H9 (cell line): Measurements from ENCODE around the gene CYP2J2. TPM values are rescaled to one million over a fixed set of nuclear protein-coding genes. Genes with fewer than 3 reads are reported as not detected.

ENCODE experiments used
- DNase-seq: peaks from one replicate; pipeline ENCODE4 v3.0.0-alpha.2; 2017
- H2AFZ ChIP-seq: one replicate; pipeline ENCODE4 v1.6.1; 2013; ENCODE audit warnings: mild to moderate bottlenecking, low read length, control low read depth, moderate library complexity
- H2AK5ac ChIP-seq: 2 replicates; pipeline ENCODE4 v1.6.1; 2013; ENCODE audit warnings: low read length, control low read depth, mixed read lengths; ENCODE audit not compliant: insufficient read length
- H2BK120ac ChIP-seq: one replicate; pipeline ENCODE4 v1.6.1; 2013; ENCODE audit warnings: low read depth, mild to moderate bottlenecking, low read length, control low read depth, inconsistent platforms; ENCODE audit not compliant: poor library complexity, severe bottlenecking
- H2BK12ac ChIP-seq: 2 replicates; pipeline ENCODE4 v1.6.1; 2013; ENCODE audit warnings: low read length, control low read depth, mixed read lengths, low read depth; ENCODE audit not compliant: insufficient read length
- H2BK15ac ChIP-seq: 2 replicates; pipeline ENCODE4 v1.6.1; 2013; ENCODE audit warnings: low read depth, low read length, control low read depth
- H2BK20ac ChIP-seq: one replicate; pipeline ENCODE4 v1.6.1; 2013; ENCODE audit warnings: low read depth, mild to moderate bottlenecking, low read length, control low read depth, inconsistent platforms; ENCODE audit not compliant: poor library complexity, severe bottlenecking
- H2BK5ac ChIP-seq: 2 replicates; pipeline ENCODE4 v1.6.1; 2013; ENCODE audit warnings: low read length, control low read depth, mixed read lengths; ENCODE audit not compliant: insufficient read length
- H3K14ac ChIP-seq: 2 replicates; pipeline ENCODE4 v1.6.1; 2013; ENCODE audit warnings: low read length, control low read depth; ENCODE audit not compliant: insufficient read depth
- H3K18ac ChIP-seq: 2 replicates; pipeline ENCODE4 v1.6.1; 2013; ENCODE audit warnings: low read depth, mild to moderate bottlenecking, mixed read lengths, low read length, control low read depth; ENCODE audit not compliant: insufficient read length
- H3K23ac ChIP-seq: 2 replicates; pipeline ENCODE4 v1.6.1; 2013; ENCODE audit warnings: low read length, control low read depth, mixed read lengths, low read depth; ENCODE audit not compliant: insufficient read length
- H3K23me2 ChIP-seq: 2 replicates; pipeline ENCODE4 v1.6.1; 2013; ENCODE audit warnings: low read depth, mild to moderate bottlenecking, mixed read lengths, low read length, control low read depth; ENCODE audit not compliant: insufficient read length, poor library complexity, severe bottlenecking
- H3K27ac ChIP-seq: 2 replicates; pipeline ENCODE4 v1.5.1; 2013; ENCODE audit warnings: low read length, control low read depth, mixed read lengths, low read depth; ENCODE audit not compliant: insufficient read length
- H3K27me3 ChIP-seq: 2 replicates; pipeline ENCODE4 v1.6.1; 2013; ENCODE audit warnings: low read length, control low read depth, inconsistent platforms; ENCODE audit not compliant: insufficient read depth
- H3K4ac ChIP-seq: 2 replicates; pipeline ENCODE4 v1.6.1; 2013; ENCODE audit warnings: low read depth, mild to moderate bottlenecking, control low read depth, inconsistent platforms, low read length, moderate library complexity
- H3K4me1 ChIP-seq: 2 replicates; pipeline ENCODE4 v1.6.1; 2013; ENCODE audit warnings: low read length, control low read depth, inconsistent platforms; ENCODE audit not compliant: insufficient read depth
- H3K4me2 ChIP-seq: 2 replicates; pipeline ENCODE4 v1.6.1; 2013; ENCODE audit warnings: low read length, control low read depth, mixed read lengths; ENCODE audit not compliant: insufficient read length, insufficient read depth
- H3K56ac ChIP-seq: 2 replicates; pipeline ENCODE4 v1.6.1; 2013; ENCODE audit warnings: low read depth, mild to moderate bottlenecking, mixed read lengths, low read length, control low read depth; ENCODE audit not compliant: insufficient read length
- H3K79me1 ChIP-seq: 2 replicates; pipeline ENCODE4 v1.6.1; 2013; ENCODE audit warnings: low read depth, mild to moderate bottlenecking, moderate library complexity, low read length, control low read depth, inconsistent platforms; ENCODE audit not compliant: insufficient read depth, poor library complexity, severe bottlenecking
- H3K79me2 ChIP-seq: 2 replicates; pipeline ENCODE4 v1.6.1; 2013; ENCODE audit warnings: low read length, control low read depth, inconsistent platforms; ENCODE audit not compliant: insufficient read depth
- H3K9ac ChIP-seq: 2 replicates; pipeline ENCODE4 v1.6.1; 2013; ENCODE audit warnings: low read length, control low read depth, mixed read lengths; ENCODE audit not compliant: insufficient read length; ENCODE audit errors: extremely low read depth
- H3K9me3 ChIP-seq: one replicate; pipeline ENCODE4 v1.6.1; 2013; ENCODE audit warnings: low read depth, low read length, inconsistent platforms; ENCODE audit not compliant: control insufficient read depth
- H3T11ph ChIP-seq: one replicate; pipeline ENCODE4 v1.6.1; 2013; ENCODE audit warnings: mild to moderate bottlenecking, low read length, control low read depth, inconsistent platforms
- H4K20me1 ChIP-seq: one replicate; pipeline ENCODE4 v1.6.1; 2013; ENCODE audit not compliant: control insufficient read depth, insufficient read length, insufficient read depth
- H4K5ac ChIP-seq: 2 replicates; pipeline ENCODE4 v1.6.1; 2013; ENCODE audit warnings: low read depth, mild to moderate bottlenecking, mixed read lengths, low read length, control low read depth; ENCODE audit not compliant: insufficient read length
- H4K8ac ChIP-seq: replicated peaks from 2 replicates; pipeline ENCODE4 v1.6.1; 2013; ENCODE audit warnings: low read length, control low read depth, mixed read lengths, low read depth; ENCODE audit not compliant: insufficient read length
- H4K91ac ChIP-seq: 2 replicates; pipeline ENCODE4 v1.6.1; 2013; ENCODE audit warnings: low read depth, mild to moderate bottlenecking, moderate library complexity, mixed read lengths, low read length, control low read depth; ENCODE audit not compliant: insufficient read length
- H3K27ac Mint-ChIP-seq, 3 experiments: 2 replicates in 2 of 3; 3 replicates in 1 of 3; pipeline ENCODE4 v1.8.0; 2020 to 2021; ENCODE audit warnings: mixed read lengths in 3 of 3, mild to moderate bottlenecking in 1 of 3, moderate library complexity in 1 of 3
- H3K27me3 Mint-ChIP-seq: 2 replicates; pipeline ENCODE4 v1.8.0; 2021; ENCODE audit warnings: low read depth, mild to moderate bottlenecking, moderate library complexity, mixed read lengths
- H3K36me3 Mint-ChIP-seq, 3 experiments: 2 replicates in 2 of 3; 3 replicates in 1 of 3; pipeline ENCODE4 v1.8.0; 2020 to 2021; ENCODE audit warnings: low read depth in 3 of 3, mixed read lengths in 3 of 3; ENCODE audit not compliant: insufficient read depth in 1 of 3
- H3K4me1 Mint-ChIP-seq, 2 experiments: 2 replicates each; pipeline ENCODE4 v1.8.0; 2020; ENCODE audit warnings: mixed read lengths in 2 of 2
- H3K4me3 Mint-ChIP-seq, 2 experiments: 2 replicates in 1 of 2; 3 replicates in 1 of 2; pipeline ENCODE4 v1.8.0; 2020 to 2021; ENCODE audit warnings: mild to moderate bottlenecking in 2 of 2, mixed read lengths in 2 of 2, moderate library complexity in 1 of 2
- H3K9me3 Mint-ChIP-seq, 2 experiments: 2 replicates in 1 of 2; 3 replicates in 1 of 2; pipeline ENCODE4 v1.8.0; 2020; ENCODE audit warnings: mild to moderate bottlenecking in 2 of 2, mixed read lengths in 2 of 2, moderate library complexity in 1 of 2
- WGBS: extraction: QIAGEN DNeasy Blood & Tissue Kit; methylation state at CpG from one replicate; pipeline ENCODE4 v1.1.7; 2013; ENCODE audit warnings: missing lambda C conversion rate, low lambda C conversion rate, mixed read lengths; ENCODE audit not compliant: insufficient read length; ENCODE audit errors: extremely low coverage; 5-methylcytosine and 5-hydroxymethylcytosine counted together
- total RNA-seq: library from RNA; stranded (reverse); gene quantifications from 2 replicates; pipeline ENCODE4 v1.2.1, GENCODE V29; 2021
- TF ChIP-seq, protein P1 (sequence below): fragments of 200-600 bp; sonication (generic); conservative IDR thresholded peaks from 3 replicates; pipeline ENCODE4 v1.8.0; 2021; ENCODE audit warnings: antibody characterized with exemption, mild to moderate bottlenecking

The CYP2J2 gene
- total RNA-seq, 1 experiment from 2014 or later, result 0.57 TPM

DNA sequence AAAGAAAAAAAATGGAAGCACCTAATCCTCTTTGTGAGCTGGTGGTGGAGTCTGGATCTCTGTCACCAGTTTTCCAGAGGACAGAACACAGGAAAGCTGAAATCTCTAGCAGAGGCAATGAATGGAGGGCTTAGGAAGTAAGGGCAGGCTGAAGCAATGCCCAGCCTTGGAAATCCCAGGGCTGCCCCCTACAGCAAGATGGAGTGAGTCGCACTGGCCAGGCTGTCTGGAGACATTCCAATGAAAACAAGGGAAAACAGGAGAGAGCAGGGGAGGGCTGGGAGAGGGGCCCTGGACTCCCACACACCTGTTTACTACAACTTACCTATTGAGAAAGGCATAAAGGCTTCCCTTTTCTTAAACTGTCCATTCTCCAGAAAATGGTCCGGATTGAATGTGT lies 25.9 kb downstream of the CYP2J2 start:
- Histone ChIP-seq H3K27me3 (no peaks in the 10 kb centered on the region), H3K23me2 (no peaks in the 10 kb centered on the region), H2BK15ac (no peak overlapping the region), H2AK5ac (no peak overlapping the region), H3K4me2 (no peak overlapping the region), H4K20me1 (no peaks in the 10 kb centered on the region), H2BK20ac (no peak overlapping the region), H2BK120ac (no peak overlapping the region), H3K56ac (no peak overlapping the region), H2AFZ (no peak overlapping the region), H4K91ac (no peak overlapping the region), H3T11ph (no peak overlapping the region), H3K9ac (no peak overlapping the region), H2BK12ac (no peak overlapping the region), H3K79me1 (no peaks in the 10 kb centered on the region), H4K5ac (no peak overlapping the region), H2BK5ac (no peak overlapping the region), H4K8ac (no peak overlapping the region), H3K4me1 (no peaks in the 10 kb centered on the region), H3K18ac (no peak overlapping the region), H3K9me3 (no peaks in the 10 kb centered on the region), H3K27ac (no peak overlapping the region), H3K23ac (no peak overlapping the region), H3K4ac (no peak overlapping the region), H3K14ac (no peak overlapping the region), H3K79me2 (no peaks in the 10 kb centered on the region)
- TF ChIP-seq, protein P1, sequence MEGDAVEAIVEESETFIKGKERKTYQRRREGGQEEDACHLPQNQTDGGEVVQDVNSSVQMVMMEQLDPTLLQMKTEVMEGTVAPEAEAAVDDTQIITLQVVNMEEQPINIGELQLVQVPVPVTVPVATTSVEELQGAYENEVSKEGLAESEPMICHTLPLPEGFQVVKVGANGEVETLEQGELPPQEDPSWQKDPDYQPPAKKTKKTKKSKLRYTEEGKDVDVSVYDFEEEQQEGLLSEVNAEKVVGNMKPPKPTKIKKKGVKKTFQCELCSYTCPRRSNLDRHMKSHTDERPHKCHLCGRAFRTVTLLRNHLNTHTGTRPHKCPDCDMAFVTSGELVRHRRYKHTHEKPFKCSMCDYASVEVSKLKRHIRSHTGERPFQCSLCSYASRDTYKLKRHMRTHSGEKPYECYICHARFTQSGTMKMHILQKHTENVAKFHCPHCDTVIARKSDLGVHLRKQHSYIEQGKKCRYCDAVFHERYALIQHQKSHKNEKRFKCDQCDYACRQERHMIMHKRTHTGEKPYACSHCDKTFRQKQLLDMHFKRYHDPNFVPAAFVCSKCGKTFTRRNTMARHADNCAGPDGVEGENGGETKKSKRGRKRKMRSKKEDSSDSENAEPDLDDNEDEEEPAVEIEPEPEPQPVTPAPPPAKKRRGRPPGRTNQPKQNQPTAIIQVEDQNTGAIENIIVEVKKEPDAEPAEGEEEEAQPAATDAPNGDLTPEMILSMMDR, result peak; percentile 59
- Mint-ChIP-seq H3K27ac (no peak overlapping the region), H3K27me3 (no peaks in the 10 kb centered on the region), H3K9me3 (no peaks in the 10 kb centered on the region), H3K4me1 (peaks cover 7 to 14% of the 10 kb centered on the region in 2 experiments), H3K4me3 (no peak overlapping the region), H3K36me3 (no peaks in the 10 kb centered on the region)
- DNase-seq, result peak; percentile 51
- no CpG with 5 or more reads among the region's 2 CpGs for WGBS
